HCT116 (cell line): ENCODE results near the gene WNT16. TPM values are rescaled to one million over a fixed set of nuclear protein-coding genes. Genes with fewer than 3 reads are reported as not detected.

Experiments
- ATAC-seq: fragments of 200-7000 bp; cut with Tn5 transposase; 2 replicates; pipeline ENCODE4 v1.9.1; 2020; ENCODE audit warnings: mild to moderate bottlenecking, moderate library complexity
- BruUV-seq: library from RNA; stranded (reverse); fragments of 400-500 nt; replicated peaks from 2 replicates; lab custom pipeline; 2021; lab: Mats Ljungman, UMichigan
- CTCF ChIA-PET: fragments of 300-600 bp; sonication (Branson Sonifier 250); formaldehyde crosslinking; loops from one replicate; lab custom pipeline; 2021; ENCODE audit warnings: antibody characterized with exemption; lab: Charles Lee
- POLR2A ChIA-PET: fragments of 300-600, 350-600 bp; sonication (Branson Sonifier 250); formaldehyde crosslinking; loops from one replicate; lab custom pipeline; 2021; ENCODE audit warnings: antibody characterized with exemption; lab: Charles Lee
- RAD21 ChIA-PET, 2 experiments: fragments of 300-600 bp; sonication (Branson Sonifier 250); formaldehyde crosslinking; loops; one replicate each; lab custom pipeline; 2023; ENCODE audit warnings: low total read pairs in 2 of 2; ENCODE audit not compliant: uncharacterized antibody in 2 of 2, unreplicated experiment in 2 of 2, low non-redundant PET in 1 of 2; lab: Charles Lee
- DNase-seq: peaks from one replicate; pipeline ENCODE4 v3.0.0-alpha.2; 2010; ENCODE audit warnings: low read depth, low spot score
- H2AFZ ChIP-seq: fragments of 200-600 bp; shearing (Covaris generic), sonication (generic); 2 replicates; pipeline ENCODE4 v1.6.1; 2017; ENCODE audit warnings: low read depth, mixed run types, mixed read lengths, antibody characterized with exemption, low read length; ENCODE audit not compliant: poor library complexity, severe bottlenecking
- H3K27ac ChIP-seq: 2 replicates; pipeline ENCODE4 v1.5.1; 2012; ENCODE audit warnings: low read depth, low read length
- H3K27me3 ChIP-seq: fragments of 200-600 bp; sonication (generic); 2 replicates; pipeline ENCODE4 v1.6.1; 2016; ENCODE audit warnings: mixed run types, low read length, mixed read lengths; ENCODE audit not compliant: insufficient read depth
- H3K36me3 ChIP-seq, 2 experiments: fragments of 200-500 bp in 1 of 2; fragments of 200-600 bp in 1 of 2; sonication (Bioruptor generic) in 1 of 2; sonication (generic) in 1 of 2; 2 replicates each; pipeline versions ENCODE4 v1.5.1 to v1.6.1; 2014 to 2016; ENCODE audit warnings: low read length in 2 of 2, inconsistent platforms in 1 of 2, mixed read lengths in 1 of 2, mixed run types in 1 of 2; ENCODE audit not compliant: insufficient read depth in 2 of 2, control insufficient read depth in 1 of 2
- H3K4me1 ChIP-seq, 2 experiments: fragments of 200-600 bp in 1 of 2; sonication (generic) in 1 of 2; 2 replicates each; pipeline versions ENCODE4 v1.5.1 to v1.6.1; 2012 to 2017; ENCODE audit warnings: low read length in 2 of 2, inconsistent platforms in 1 of 2, mild to moderate bottlenecking in 1 of 2, mixed read lengths in 1 of 2, mixed run types in 1 of 2, moderate library complexity in 1 of 2; ENCODE audit not compliant: insufficient read depth in 2 of 2, control insufficient read depth in 1 of 2
- H3K4me2 ChIP-seq: fragments of 200-600 bp; sonication (generic); 2 replicates; pipeline ENCODE4 v1.6.1; 2017; ENCODE audit warnings: mixed run types, low read length, mixed read lengths
- H3K4me3 ChIP-seq, 2 experiments: fragments of 200-600 bp in 1 of 2; sonication (generic) in 1 of 2; replicated peaks in 1 of 2; 2 replicates each; pipeline ENCODE4 v1.5.1; 2011 to 2016; ENCODE audit warnings: low read length in 2 of 2, control low read depth in 1 of 2, low read depth in 1 of 2, mild to moderate bottlenecking in 1 of 2, mixed read lengths in 1 of 2, mixed run types in 1 of 2
- H3K79me2 ChIP-seq: fragments of 200-600 bp; sonication (generic); 2 replicates; pipeline ENCODE4 v1.6.1; 2017; ENCODE audit warnings: mild to moderate bottlenecking, mixed run types, low read length, moderate library complexity, mixed read lengths; ENCODE audit not compliant: insufficient read depth
- H3K9ac ChIP-seq: fragments of 200-600 bp; sonication (generic); 2 replicates; pipeline ENCODE4 v1.6.1; 2016; ENCODE audit warnings: low read length, mixed read lengths
- H3K9me2 ChIP-seq: fragments of 200-600 bp; sonication (generic), shearing (Covaris generic); 2 replicates; pipeline ENCODE4 v1.6.1; 2017; ENCODE audit warnings: mixed run types, mild to moderate bottlenecking, moderate library complexity; ENCODE audit not compliant: insufficient read depth
- H3K9me3 ChIP-seq, 2 experiments: fragments of 200-500 bp in 1 of 2; fragments of 200-600 bp in 1 of 2; sonication (Bioruptor generic) in 1 of 2; sonication (generic) in 1 of 2; 2 replicates each; pipeline ENCODE4 v1.6.1; 2014 to 2017; ENCODE audit warnings: low read length in 2 of 2, mixed read lengths in 2 of 2, inconsistent platforms in 1 of 2, low read depth in 1 of 2, mild to moderate bottlenecking in 1 of 2, mixed run types in 1 of 2, moderate library complexity in 1 of 2; ENCODE audit not compliant: control insufficient read depth in 1 of 2, insufficient read depth in 1 of 2
- H4K20me1 ChIP-seq: fragments of 200-600 bp; sonication (generic), shearing (Covaris generic); 2 replicates; pipeline ENCODE4 v1.6.1; 2017; ENCODE audit warnings: mixed run types, mild to moderate bottlenecking, moderate library complexity; ENCODE audit not compliant: insufficient read depth
- CBX3 ChIP-seq: IDR thresholded peaks from 2 replicates; pipeline ENCODE4 v1.6.1; 2012; ENCODE audit warnings: low read depth
- CEBPB ChIP-seq: IDR thresholded peaks from 2 replicates; pipeline ENCODE4 v1.6.1; 2012; ENCODE audit warnings: low read depth
- EGR1 ChIP-seq: IDR thresholded peaks from 2 replicates; pipeline ENCODE4 v1.6.1; 2012; ENCODE audit warnings: low read depth
- ELF1 ChIP-seq: IDR thresholded peaks from 2 replicates; pipeline ENCODE4 v1.6.1; 2012; ENCODE audit warnings: low read depth, borderline replicate concordance
- EZH2 ChIP-seq: fragments of 200-600 bp; sonication (generic); IDR thresholded peaks from 2 replicates; pipeline ENCODE4 v1.6.1; 2017; ENCODE audit warnings: antibody characterized with exemption, mixed run types
- FOSL1 ChIP-seq: IDR thresholded peaks from 2 replicates; pipeline ENCODE4 v1.6.1; 2012; ENCODE audit warnings: low read depth
- JUND ChIP-seq: IDR thresholded peaks from 2 replicates; pipeline ENCODE4 v1.6.1; 2012
- MAX ChIP-seq: IDR thresholded peaks from 2 replicates; pipeline ENCODE4 v1.6.1; 2012
- POLR2A ChIP-seq: IDR thresholded peaks from 2 replicates; pipeline ENCODE4 v1.7.0; 2011; ENCODE audit warnings: borderline replicate concordance; ENCODE audit not compliant: insufficient read depth, insufficient read length; ENCODE audit errors: extremely low read depth
- POLR2AphosphoS5 ChIP-seq: IDR thresholded peaks from 2 replicates; pipeline ENCODE4 v1.6.1; 2011; ENCODE audit warnings: mild to moderate bottlenecking, low read depth, low read length, moderate library complexity
- SIN3A ChIP-seq: IDR thresholded peaks from 2 replicates; pipeline ENCODE4 v1.6.1; 2012; ENCODE audit warnings: low read depth
- SP1 ChIP-seq: IDR thresholded peaks from 2 replicates; pipeline ENCODE4 v1.6.1; 2012; ENCODE audit warnings: low read depth
- SRF ChIP-seq: IDR thresholded peaks from 2 replicates; pipeline ENCODE4 v1.6.1; 2012; ENCODE audit warnings: low read depth
- ZNF274 ChIP-seq: fragments of 200-500 bp; sonication (Bioruptor generic); IDR thresholded peaks from 2 replicates; pipeline ENCODE4 v1.6.1; 2014; ENCODE audit warnings: mild to moderate bottlenecking, low read depth, low read length, inconsistent platforms
- intact Hi-C: fragments of 100-400 bp; cut with micrococcal nuclease; formaldehyde crosslinking; loops from 2 replicates; pipeline ENCODE4 v1.10.0; 2022
- total RNA-seq: library from RNA; stranded (reverse); gene quantifications from one replicate; pipeline ENCODE4 v1.2.1, GENCODE V29; 2021; ENCODE audit not compliant: unreplicated experiment
- TF ChIP-seq, protein P1 (sequence below): IDR thresholded peaks from 2 replicates; pipeline ENCODE4 v1.6.1; 2011; ENCODE audit warnings: mild to moderate bottlenecking, low read length, moderate library complexity; ENCODE audit not compliant: insufficient replicate concordance; ENCODE audit errors: extremely low read depth

The WNT16 gene
- total RNA-seq, 1 experiment from 2014 or later = 152 TPM

DNA sequence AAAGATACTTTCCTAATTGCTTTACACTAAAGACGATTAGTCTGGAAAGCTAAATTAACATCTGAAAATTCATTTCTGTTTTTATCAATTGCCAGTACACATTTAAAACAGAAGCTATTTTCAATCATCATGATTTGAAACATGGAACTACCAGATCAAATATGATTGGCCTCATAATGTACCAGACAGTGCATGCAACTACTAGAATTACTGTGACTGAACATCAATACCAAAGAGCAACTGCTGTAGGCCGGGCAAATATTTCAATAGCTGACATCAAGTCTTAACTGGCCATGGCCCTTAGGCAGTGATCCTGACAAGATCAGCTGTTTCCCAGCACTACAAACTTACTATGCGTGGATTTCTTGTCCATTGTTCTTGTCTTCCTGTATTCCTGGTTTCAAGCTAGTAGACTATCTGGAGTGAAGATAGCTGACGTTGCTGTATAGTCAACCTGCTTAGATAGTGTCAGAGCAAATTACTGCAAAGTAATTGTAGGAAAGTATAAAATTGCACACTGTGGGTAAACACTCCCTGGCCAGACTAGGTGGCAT is 21.7 kb upstream of the WNT16 start:
- H3K9me2 ChIP-seq = no peaks in the 10 kb centered on the region
- no peaks in the 10 kb centered on the region for H4K20me1 ChIP-seq
- H3K4me2 ChIP-seq = no peak overlapping the region
- no TSS peak for BruUV-seq
- 0 out of 2 replicates have a peak overlapping the region, but pooled peaks have one; percentile 5 for H3K9ac ChIP-seq
- ATAC-seq (no peak), DNase-seq (no peak)
- no peak for TF ChIP-seq SIN3A
- TF ChIP-seq POLR2A = no peak
- no peak for TF ChIP-seq ELF1
- no peak for TF ChIP-seq SRF
- intact Hi-C loops = no loop called here
- H3K27ac ChIP-seq = no peak overlapping the region
- peaks cover 0 to 21% of the 10 kb centered on the region in 2 experiments; a peak in 2 of 4 replicates for H3K36me3 ChIP-seq
- H2AFZ ChIP-seq = no peak overlapping the region
- no peaks in the 10 kb centered on the region for H3K79me2 ChIP-seq
- POLR2A ChIA-PET = no interaction called here
- no peak overlapping the region for H3K4me3 ChIP-seq
- H3K9me3 ChIP-seq = peaks cover 0 to 9% of the 10 kb centered on the region in 2 experiments; a peak in 1 of 4 replicates
- RAD21 ChIA-PET = no interaction called here
- H3K27me3 ChIP-seq = no peaks in the 10 kb centered on the region
- peaks cover 35 to 58% of the 10 kb centered on the region in 2 experiments for H3K4me1 ChIP-seq
- CTCF ChIA-PET = no interaction called here

DNA sequence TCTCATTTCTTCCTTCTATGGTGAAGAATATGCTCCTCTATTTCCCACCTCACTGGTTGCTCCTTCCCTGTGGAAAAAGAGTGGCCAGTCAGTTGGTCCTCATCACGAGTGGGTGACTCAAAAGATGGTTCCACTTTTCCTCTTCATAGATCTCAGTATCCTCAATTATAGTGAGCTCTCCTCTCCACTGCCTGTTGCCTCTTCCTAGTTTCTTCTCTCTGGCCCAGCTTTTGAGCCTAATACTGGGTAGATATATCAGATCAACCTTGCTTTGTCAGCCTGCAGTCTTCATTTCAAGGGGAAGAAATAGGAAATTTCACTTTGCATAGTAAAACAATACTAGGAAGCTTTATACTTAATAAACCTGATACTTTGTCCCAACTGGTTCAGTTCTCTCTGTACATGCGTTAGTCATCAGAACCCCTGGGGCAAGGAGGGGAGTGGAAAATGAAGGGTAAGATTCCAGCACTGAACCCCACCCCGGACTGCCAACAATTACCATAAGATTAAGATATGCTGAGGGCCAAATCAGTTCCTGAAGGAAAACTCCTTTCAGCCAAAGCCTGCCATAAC is 15.5 kb upstream of the WNT16 start:
- CTCF ChIA-PET = interaction anchor here (1.1 kb wide), 1 partner anchor 150 kb away, joined by 3 read pairs; no protein-coding TSS in a partner anchor
- RAD21 ChIA-PET = no interaction called here
- no peaks in the 10 kb centered on the region for H4K20me1 ChIP-seq
- peak overlapping the region; percentile 18 to 36 for H3K4me3 ChIP-seq
- H3K4me2 ChIP-seq = peak overlapping the region; percentile 65
- H3K36me3 ChIP-seq = peaks cover 0 to 21% of the 10 kb centered on the region in 2 experiments; a peak in 2 of 4 replicates
- DNase-seq = no peak
- intact Hi-C loops = loop anchor here (5.0 kb wide), 1 partner anchor 219 kb away; no protein-coding TSS in a partner anchor
- ATAC-seq = peak; percentile 78
- POLR2A ChIA-PET = interaction anchor here (2.2 kb wide), 1 partner anchor 9 kb away, joined by 5 read pairs; no protein-coding TSS in a partner anchor
- no peak overlapping the region for H2AFZ ChIP-seq
- H3K9me3 ChIP-seq = peaks cover 0 to 9% of the 10 kb centered on the region in 2 experiments; a peak in 1 of 4 replicates
- H3K79me2 ChIP-seq = no peaks in the 10 kb centered on the region
- H3K27me3 ChIP-seq = no peaks in the 10 kb centered on the region
- no peaks in the 10 kb centered on the region for H3K9me2 ChIP-seq
- H3K27ac ChIP-seq = peak overlapping the region; percentile 88
- TSS peak; percentile 51 for BruUV-seq
- peaks cover 27 to 35% of the 10 kb centered on the region in 2 experiments for H3K4me1 ChIP-seq
- peak overlapping the region; percentile 51 for H3K9ac ChIP-seq
- TF ChIP-seq SP1 = peak; percentile 57
- TF ChIP-seq POLR2AphosphoS5 = no peak
- peak; percentile 53 for TF ChIP-seq JUND
- no peak for TF ChIP-seq CEBPB
- TF ChIP-seq EZH2 = no peak
- no peak for TF ChIP-seq POLR2A
- no peak for TF ChIP-seq EGR1
- TF ChIP-seq, protein P1, sequence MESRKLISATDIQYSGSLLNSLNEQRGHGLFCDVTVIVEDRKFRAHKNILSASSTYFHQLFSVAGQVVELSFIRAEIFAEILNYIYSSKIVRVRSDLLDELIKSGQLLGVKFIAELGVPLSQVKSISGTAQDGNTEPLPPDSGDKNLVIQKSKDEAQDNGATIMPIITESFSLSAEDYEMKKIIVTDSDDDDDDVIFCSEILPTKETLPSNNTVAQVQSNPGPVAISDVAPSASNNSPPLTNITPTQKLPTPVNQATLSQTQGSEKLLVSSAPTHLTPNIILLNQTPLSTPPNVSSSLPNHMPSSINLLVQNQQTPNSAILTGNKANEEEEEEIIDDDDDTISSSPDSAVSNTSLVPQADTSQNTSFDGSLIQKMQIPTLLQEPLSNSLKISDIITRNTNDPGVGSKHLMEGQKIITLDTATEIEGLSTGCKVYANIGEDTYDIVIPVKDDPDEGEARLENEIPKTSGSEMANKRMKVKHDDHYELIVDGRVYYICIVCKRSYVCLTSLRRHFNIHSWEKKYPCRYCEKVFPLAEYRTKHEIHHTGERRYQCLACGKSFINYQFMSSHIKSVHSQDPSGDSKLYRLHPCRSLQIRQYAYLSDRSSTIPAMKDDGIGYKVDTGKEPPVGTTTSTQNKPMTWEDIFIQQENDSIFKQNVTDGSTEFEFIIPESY = no peak
- peak; percentile 52; the same call in 1 of the 2 replicates for TF ChIP-seq SIN3A
- TF ChIP-seq ELF1 = no peak
- TF ChIP-seq CBX3 = peak; percentile 59; the same call in 1 of the 2 replicates
- peak; percentile 37; the same call in 1 of the 2 replicates for TF ChIP-seq MAX
- no peak for TF ChIP-seq ZNF274
- TF ChIP-seq FOSL1 = peak; percentile 73; the same call in 1 of the 2 replicates
- no peak for TF ChIP-seq SRF
